HFFc6 (cell line): ENCODE measurements around the gene IL10RA. TPM values are rescaled to one million over a fixed set of nuclear protein-coding genes. Genes with fewer than 3 reads are reported as not detected.

ENCODE experiments used
- DNase-seq: peaks from one replicate; pipeline ENCODE4 v3.0.0-alpha.2; 2018
- H3K27ac Mint-ChIP-seq: 2 replicates; pipeline ENCODE4 v1.8.0; 2020; ENCODE audit warnings: mild to moderate bottlenecking, mixed read lengths
- H3K27me3 Mint-ChIP-seq: 2 replicates; pipeline ENCODE4 v1.8.0; 2021; ENCODE audit warnings: mild to moderate bottlenecking, moderate library complexity, mixed read lengths; ENCODE audit not compliant: insufficient read depth
- H3K36me3 Mint-ChIP-seq: 2 replicates; pipeline ENCODE4 v1.8.0; 2021; ENCODE audit warnings: low read depth, mixed read lengths
- H3K4me1 Mint-ChIP-seq: 2 replicates; pipeline ENCODE4 v1.8.0; 2020; ENCODE audit warnings: low read depth, mixed read lengths
- H3K4me3 Mint-ChIP-seq: 2 replicates; pipeline ENCODE4 v1.8.0; 2020; ENCODE audit warnings: mild to moderate bottlenecking, moderate library complexity, mixed read lengths
- H3K9me3 Mint-ChIP-seq: 2 replicates; pipeline ENCODE4 v1.8.0; 2020; ENCODE audit warnings: mild to moderate bottlenecking, mixed read lengths
- total RNA-seq, 6 experiments: library from RNA; stranded (reverse); fragmentation: NEBNext Ultra II Directional; extraction: Animal tissue kit (Norgen Biotek cat#: 25700); gene quantifications; 2 replicates in 1 of 6; 3 replicates in 5 of 6; pipeline ENCODE4 v1.2.3, GENCODE V29; 2021
- TF ChIP-seq, protein P1 (sequence below): fragments of 200-600 bp; sonication (generic); IDR thresholded peaks from 2 replicates; pipeline ENCODE4 v1.5.0; 2021; ENCODE audit warnings: antibody characterized with exemption, mild to moderate bottlenecking

IL10RA gene
- total RNA-seq, 6 experiments from 2014 or later = not detected

DNA sequence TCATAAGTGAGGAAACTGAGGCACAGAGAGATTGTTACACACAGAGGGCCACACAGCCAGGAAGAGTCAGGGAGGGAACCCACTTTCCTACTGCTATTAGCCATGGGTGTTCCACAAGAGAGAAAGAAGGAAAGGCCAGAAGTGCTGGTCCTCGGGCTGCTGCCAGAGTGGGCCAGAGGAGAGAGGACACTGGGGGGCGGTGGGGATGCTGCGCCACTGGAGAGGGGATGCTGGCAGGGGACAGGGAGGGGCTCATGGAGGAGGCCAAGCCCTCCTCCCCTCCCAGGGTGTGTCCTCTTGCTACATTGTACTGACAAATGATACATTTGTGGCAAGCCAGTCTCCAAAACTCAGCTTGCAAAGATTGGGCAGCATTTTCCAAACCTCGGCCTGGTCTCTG, 9.9 kb downstream of the IL10RA start:
- no peaks in the 10 kb centered on the region for H3K9me3 Mint-ChIP-seq
- peaks cover 26% of the 10 kb centered on the region for H3K27me3 Mint-ChIP-seq
- H3K4me1 Mint-ChIP-seq = no peaks in the 10 kb centered on the region
- TF ChIP-seq, protein P1, sequence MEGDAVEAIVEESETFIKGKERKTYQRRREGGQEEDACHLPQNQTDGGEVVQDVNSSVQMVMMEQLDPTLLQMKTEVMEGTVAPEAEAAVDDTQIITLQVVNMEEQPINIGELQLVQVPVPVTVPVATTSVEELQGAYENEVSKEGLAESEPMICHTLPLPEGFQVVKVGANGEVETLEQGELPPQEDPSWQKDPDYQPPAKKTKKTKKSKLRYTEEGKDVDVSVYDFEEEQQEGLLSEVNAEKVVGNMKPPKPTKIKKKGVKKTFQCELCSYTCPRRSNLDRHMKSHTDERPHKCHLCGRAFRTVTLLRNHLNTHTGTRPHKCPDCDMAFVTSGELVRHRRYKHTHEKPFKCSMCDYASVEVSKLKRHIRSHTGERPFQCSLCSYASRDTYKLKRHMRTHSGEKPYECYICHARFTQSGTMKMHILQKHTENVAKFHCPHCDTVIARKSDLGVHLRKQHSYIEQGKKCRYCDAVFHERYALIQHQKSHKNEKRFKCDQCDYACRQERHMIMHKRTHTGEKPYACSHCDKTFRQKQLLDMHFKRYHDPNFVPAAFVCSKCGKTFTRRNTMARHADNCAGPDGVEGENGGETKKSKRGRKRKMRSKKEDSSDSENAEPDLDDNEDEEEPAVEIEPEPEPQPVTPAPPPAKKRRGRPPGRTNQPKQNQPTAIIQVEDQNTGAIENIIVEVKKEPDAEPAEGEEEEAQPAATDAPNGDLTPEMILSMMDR = no peak
- H3K4me3 Mint-ChIP-seq = no peak overlapping the region
- no peaks in the 10 kb centered on the region for H3K36me3 Mint-ChIP-seq
- no peak for DNase-seq
- H3K27ac Mint-ChIP-seq = no peak overlapping the region

DNA sequence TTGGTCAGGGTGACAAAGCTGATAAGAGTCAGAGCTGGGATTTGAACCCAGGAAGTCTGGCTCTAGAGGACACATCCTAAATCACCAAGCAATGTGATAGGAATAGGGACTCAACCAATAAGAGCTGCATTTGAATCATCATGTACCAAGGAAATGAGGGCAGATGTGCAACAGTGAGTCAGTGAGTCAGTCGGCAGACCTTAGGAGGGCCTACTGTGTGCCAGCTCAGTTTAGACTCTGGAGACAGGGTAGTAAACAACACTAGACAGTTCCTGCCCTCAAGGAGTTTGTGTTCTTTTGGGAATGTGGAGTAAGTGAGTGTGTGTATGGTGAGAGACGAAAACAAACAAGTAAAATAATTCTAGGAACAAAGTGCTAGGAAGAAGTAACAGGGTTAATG, 11.2 kb downstream of the IL10RA start:
- Mint-ChIP-seq H3K4me3 (no peak overlapping the region), H3K36me3 (no peaks in the 10 kb centered on the region), H3K27me3 (peaks cover 31% of the 10 kb centered on the region), H3K27ac (no peak overlapping the region), H3K9me3 (no peaks in the 10 kb centered on the region), H3K4me1 (no peaks in the 10 kb centered on the region)
- DNase-seq = no peak
- TF ChIP-seq, protein P1 = no peak

DNA sequence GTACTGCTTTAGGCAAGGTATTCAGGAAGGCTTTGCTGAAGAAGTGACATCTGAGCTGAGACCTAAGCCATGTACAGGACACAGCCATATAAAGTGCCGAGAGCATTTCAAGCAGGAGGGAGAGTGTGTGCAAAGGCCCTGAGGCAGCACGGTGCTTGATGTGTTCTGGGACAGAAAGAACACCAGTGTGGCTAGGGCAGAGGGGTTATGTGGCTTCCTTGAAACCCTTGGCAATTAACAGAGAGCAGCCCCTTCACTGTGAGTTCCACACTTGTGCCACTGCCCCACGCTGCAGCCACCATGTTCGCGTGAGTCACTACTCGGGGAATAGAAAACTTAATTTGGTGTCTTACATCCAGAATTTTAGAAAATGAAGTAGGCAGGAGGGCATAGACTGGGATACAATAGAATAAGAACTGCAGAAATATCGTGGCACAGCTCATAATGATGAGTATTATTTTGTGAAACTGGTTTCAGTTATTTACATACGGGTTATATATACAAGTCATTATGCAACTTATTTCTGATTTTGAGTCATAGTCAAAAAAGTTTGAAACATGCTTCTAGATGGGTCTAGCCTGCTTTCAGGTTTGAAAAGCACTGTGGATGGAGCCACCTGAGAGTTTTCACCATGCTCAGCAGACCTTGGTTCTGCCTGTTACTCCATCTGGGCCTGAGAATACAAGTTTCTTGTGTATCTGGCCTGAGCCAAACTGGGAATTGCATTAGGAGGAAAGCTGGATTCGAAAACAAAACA, 11.8 kb downstream of the IL10RA start:
- Mint-ChIP-seq H3K36me3 (no peaks in the 10 kb centered on the region), H3K9me3 (no peaks in the 10 kb centered on the region), H3K27me3 (peaks cover 35% of the 10 kb centered on the region), H3K4me1 (no peaks in the 10 kb centered on the region), H3K27ac (no peak overlapping the region), H3K4me3 (no peak overlapping the region)
- DNase-seq = no peak
- TF ChIP-seq, protein P1 = no peak

DNA sequence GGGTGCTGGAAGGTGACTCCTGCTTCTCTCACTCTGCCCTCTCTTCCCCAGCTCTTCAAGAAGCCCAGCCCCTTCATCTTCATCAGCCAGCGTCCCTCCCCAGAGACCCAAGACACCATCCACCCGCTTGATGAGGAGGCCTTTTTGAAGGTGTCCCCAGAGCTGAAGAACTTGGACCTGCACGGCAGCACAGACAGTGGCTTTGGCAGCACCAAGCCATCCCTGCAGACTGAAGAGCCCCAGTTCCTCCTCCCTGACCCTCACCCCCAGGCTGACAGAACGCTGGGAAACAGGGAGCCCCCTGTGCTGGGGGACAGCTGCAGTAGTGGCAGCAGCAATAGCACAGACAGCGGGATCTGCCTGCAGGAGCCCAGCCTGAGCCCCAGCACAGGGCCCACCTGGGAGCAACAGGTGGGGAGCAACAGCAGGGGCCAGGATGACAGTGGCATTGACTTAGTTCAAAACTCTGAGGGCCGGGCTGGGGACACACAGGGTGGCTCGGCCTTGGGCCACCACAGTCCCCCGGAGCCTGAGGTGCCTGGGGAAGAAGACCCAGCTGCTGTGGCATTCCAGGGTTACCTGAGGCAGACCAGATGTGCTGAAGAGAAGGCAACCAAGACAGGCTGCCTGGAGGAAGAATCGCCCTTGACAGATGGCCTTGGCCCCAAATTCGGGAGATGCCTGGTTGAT, 12.6 kb downstream of the IL10RA start:
- no peak overlapping the region for H3K27ac Mint-ChIP-seq
- H3K4me3 Mint-ChIP-seq = no peak overlapping the region
- TF ChIP-seq, protein P1 = no peak
- H3K27me3 Mint-ChIP-seq = peaks cover 33% of the 10 kb centered on the region
- no peak for DNase-seq
- no peaks in the 10 kb centered on the region for H3K9me3 Mint-ChIP-seq
- no peaks in the 10 kb centered on the region for H3K4me1 Mint-ChIP-seq
- no peaks in the 10 kb centered on the region for H3K36me3 Mint-ChIP-seq

DNA sequence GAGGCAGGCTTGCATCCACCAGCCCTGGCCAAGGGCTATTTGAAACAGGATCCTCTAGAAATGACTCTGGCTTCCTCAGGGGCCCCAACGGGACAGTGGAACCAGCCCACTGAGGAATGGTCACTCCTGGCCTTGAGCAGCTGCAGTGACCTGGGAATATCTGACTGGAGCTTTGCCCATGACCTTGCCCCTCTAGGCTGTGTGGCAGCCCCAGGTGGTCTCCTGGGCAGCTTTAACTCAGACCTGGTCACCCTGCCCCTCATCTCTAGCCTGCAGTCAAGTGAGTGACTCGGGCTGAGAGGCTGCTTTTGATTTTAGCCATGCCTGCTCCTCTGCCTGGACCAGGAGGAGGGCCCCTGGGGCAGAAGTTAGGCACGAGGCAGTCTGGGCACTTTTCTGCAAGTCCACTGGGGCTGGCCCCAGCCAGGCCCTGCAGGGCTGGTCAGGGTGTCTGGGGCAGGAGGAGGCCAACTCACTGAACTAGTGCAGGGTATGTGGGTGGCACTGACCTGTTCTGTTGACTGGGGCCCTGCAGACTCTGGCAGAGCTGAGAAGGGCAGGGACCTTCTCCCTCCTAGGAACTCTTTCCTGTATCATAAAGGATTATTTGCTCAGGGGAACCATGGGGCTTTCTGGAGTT, 13.3 kb downstream of the IL10RA start:
- Mint-ChIP-seq H3K4me1 (no peaks in the 10 kb centered on the region), H3K27ac (no peak overlapping the region), H3K4me3 (no peak overlapping the region), H3K27me3 (peaks cover 36% of the 10 kb centered on the region), H3K36me3 (no peaks in the 10 kb centered on the region), H3K9me3 (no peaks in the 10 kb centered on the region)
- no peak for DNase-seq
- TF ChIP-seq, protein P1 = no peak
